Measurements from ENCODE around the gene GPC3.

GPC3 gene

DNA sequence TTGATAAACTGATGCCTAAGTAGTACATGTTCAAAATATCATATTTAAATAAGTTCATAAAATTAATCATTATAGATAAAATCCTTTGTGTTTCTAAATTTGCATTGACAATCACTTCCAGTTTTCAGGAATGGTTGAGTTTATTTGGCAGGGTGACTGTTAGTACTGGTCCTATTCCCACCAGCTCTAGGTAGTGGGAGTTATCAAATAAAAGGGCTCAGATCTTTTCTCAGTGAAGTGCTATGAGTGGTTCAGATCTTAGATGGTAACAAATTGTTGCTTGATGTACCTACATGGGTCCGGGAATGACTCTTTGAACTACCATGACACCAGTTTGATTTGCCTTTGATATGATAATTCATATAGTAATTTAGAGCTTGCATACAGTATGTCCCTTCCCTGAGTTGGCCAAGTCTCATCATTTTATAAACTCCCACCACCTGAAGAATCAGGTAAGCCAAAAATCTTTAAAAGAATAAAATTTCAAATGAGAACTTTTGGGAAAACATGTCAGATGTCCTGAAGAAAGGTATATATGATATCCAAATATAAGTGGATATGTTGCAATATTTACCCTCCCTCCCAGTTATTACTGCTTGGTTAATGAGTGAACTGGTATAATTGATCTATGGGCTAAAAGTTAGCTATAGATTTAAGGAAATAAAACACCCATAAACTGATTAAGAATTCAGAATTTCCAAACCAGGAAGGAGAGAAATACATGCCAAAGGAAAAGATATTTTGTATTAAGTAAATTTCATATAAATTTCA lies 28.6 kb downstream of the GPC3 start:
- H2BK5ac ChIP-seq (ENCODE audit: low read length) = no peak overlapping the region
- peaks cover 0 to 2% of the 10 kb centered on the region in 2 donors for H3K36me3 ChIP-seq (replicated peaks in 1 of 2; ENCODE audit: control insufficient read depth in 2 of 2, insufficient read depth in 2 of 2, low read length in 2 of 2)
- H2AK5ac ChIP-seq (ENCODE audit: low read depth, low read length) = no peak overlapping the region
- H3K4me3 ChIP-seq (ENCODE audit: low read length in 2 of 2) = no peak overlapping the region
- H4K8ac ChIP-seq (ENCODE audit: low read depth, low read length) = no peak overlapping the region
- H2AFZ ChIP-seq (ENCODE audit: low read length) = no peak overlapping the region
- no peak overlapping the region for H3K14ac ChIP-seq (ENCODE audit: low read length)
- no peaks in the 10 kb centered on the region for H3K27me3 ChIP-seq (ENCODE audit: control insufficient read depth in 3 of 3, insufficient read depth in 3 of 3, low read depth in 1 of 3, low read length in 3 of 3)
- WGBS, 2 donors (ENCODE audit: extremely low coverage in 2 of 2, insufficient read length in 2 of 2, insufficient replicate concordance in 1 of 2) = no CpG with 5 or more reads among the region's 1 CpG
- no peak overlapping the region for H2BK12ac ChIP-seq (ENCODE audit: low read length)
- H3K9me3 ChIP-seq (replicated peaks in 1 of 2; ENCODE audit: control insufficient read depth in 2 of 2, insufficient read depth in 1 of 2, low read depth in 1 of 2, low read length in 2 of 2) = no peaks in the 10 kb centered on the region
- peaks cover 3% of the 10 kb centered on the region for H3K79me1 ChIP-seq (ENCODE audit: low read depth, low read length)
- H3K9ac ChIP-seq (ENCODE audit: low read depth, low read length, poor library complexity) = no peak overlapping the region
- DNase-seq (ENCODE audit: low spot score) = no peak
- H4K91ac ChIP-seq (ENCODE audit: low read depth, low read length, poor library complexity) = no peak overlapping the region
- no peak overlapping the region for H3K4me2 ChIP-seq (ENCODE audit: insufficient read depth, low read length, poor library complexity, severe bottlenecking)
- H3K4ac ChIP-seq (ENCODE audit: low read length) = no peak overlapping the region
- peaks cover 0 to 2% of the 10 kb centered on the region in 2 donors for H3K4me1 ChIP-seq (ENCODE audit: control insufficient read depth in 2 of 2, insufficient read depth in 1 of 2, low read depth in 1 of 2, low read length in 2 of 2)
- no peak overlapping the region for H2BK120ac ChIP-seq (ENCODE audit: low read depth, low read length)
- no peak overlapping the region for H2BK15ac ChIP-seq (ENCODE audit: low read length)
- no peak overlapping the region for H3K27ac ChIP-seq (replicated peaks; ENCODE audit: low read length)
- no peak overlapping the region for H3K18ac ChIP-seq (ENCODE audit: low read length)
- no peak overlapping the region for H3K23ac ChIP-seq (ENCODE audit: low read depth, low read length, poor library complexity)

- no peak overlapping the region for H3K4me3 ChIP-seq (ENCODE audit: low read length in 2 of 2)
- H3K27me3 ChIP-seq (ENCODE audit: control insufficient read depth in 3 of 3, insufficient read depth in 3 of 3, low read depth in 1 of 3, low read length in 3 of 3) = no peaks in the 10 kb centered on the region
- no peak overlapping the region for H3K23ac ChIP-seq (ENCODE audit: low read depth, low read length, poor library complexity)
- H3K4me2 ChIP-seq (ENCODE audit: insufficient read depth, low read length, poor library complexity, severe bottlenecking) = no peak overlapping the region
- no peak overlapping the region for H3K14ac ChIP-seq (ENCODE audit: low read length)
- H3K9me3 ChIP-seq (replicated peaks in 1 of 2; ENCODE audit: control insufficient read depth in 2 of 2, insufficient read depth in 1 of 2, low read depth in 1 of 2, low read length in 2 of 2) = no peaks in the 10 kb centered on the region
- no peak overlapping the region for H2BK12ac ChIP-seq (ENCODE audit: low read length)
- no peak overlapping the region for H2BK15ac ChIP-seq (ENCODE audit: low read length)
- no peak overlapping the region for H2BK5ac ChIP-seq (ENCODE audit: low read length)
- no peak overlapping the region for H3K9ac ChIP-seq (ENCODE audit: low read depth, low read length, poor library complexity)
- H2BK120ac ChIP-seq (ENCODE audit: low read depth, low read length) = no peak overlapping the region
- no CpG with 5 or more reads among the region's 4 CpGs for WGBS, 2 donors (ENCODE audit: extremely low coverage in 2 of 2, insufficient read length in 2 of 2, insufficient replicate concordance in 1 of 2)
- DNase-seq (ENCODE audit: low spot score) = no peak
- H4K8ac ChIP-seq (ENCODE audit: low read depth, low read length) = no peak overlapping the region
- no peaks in the 10 kb centered on the region for H3K4me1 ChIP-seq (ENCODE audit: control insufficient read depth in 2 of 2, insufficient read depth in 1 of 2, low read depth in 1 of 2, low read length in 2 of 2)
- H2AFZ ChIP-seq (ENCODE audit: low read length) = no peak overlapping the region
- H3K18ac ChIP-seq (ENCODE audit: low read length) = no peak overlapping the region
- no peak overlapping the region for H4K91ac ChIP-seq (ENCODE audit: low read depth, low read length, poor library complexity)
- no peak overlapping the region for H3K27ac ChIP-seq (replicated peaks; ENCODE audit: low read length)
- peaks cover 0 to 4% of the 10 kb centered on the region in 2 donors for H3K36me3 ChIP-seq (replicated peaks in 1 of 2; ENCODE audit: control insufficient read depth in 2 of 2, insufficient read depth in 2 of 2, low read length in 2 of 2)
- H2AK5ac ChIP-seq (ENCODE audit: low read depth, low read length) = no peak overlapping the region
- H3K79me1 ChIP-seq (ENCODE audit: low read depth, low read length) = peaks cover 3% of the 10 kb centered on the region
- H3K4ac ChIP-seq (ENCODE audit: low read length) = no peak overlapping the region
Observed at GRCh38 chrX:133953785-133954355, 31.5 kb downstream of the GPC3 start.

DNA sequence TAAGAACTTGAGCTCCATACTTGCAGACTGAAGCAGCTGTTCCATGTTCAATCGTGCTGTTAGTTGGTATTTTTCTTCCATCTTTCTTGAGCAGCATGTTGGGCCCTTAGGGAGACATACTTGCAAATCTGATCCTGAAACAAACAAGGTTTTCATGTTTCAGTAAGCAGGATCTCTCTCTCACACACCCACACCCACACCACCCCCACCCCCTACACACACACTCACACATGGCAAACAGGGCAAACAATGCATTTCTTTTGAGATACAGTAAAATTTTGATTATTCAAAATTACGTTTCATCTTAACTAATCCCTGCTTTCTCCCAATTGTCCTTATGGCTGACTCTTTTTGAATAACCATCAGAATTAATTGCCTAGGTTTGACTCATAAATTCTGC lies 32.3 kb downstream of the GPC3 start:
- Histone ChIP-seq H3K4me3 (ENCODE audit: low read length in 2 of 2) (no peak overlapping the region), H3K27me3 (ENCODE audit: control insufficient read depth in 3 of 3, insufficient read depth in 3 of 3, low read depth in 1 of 3, low read length in 3 of 3) (no peaks in the 10 kb centered on the region), H4K91ac (ENCODE audit: low read depth, low read length, poor library complexity) (no peak overlapping the region), H2BK5ac (ENCODE audit: low read length) (no peak overlapping the region), H2BK12ac (ENCODE audit: low read length) (no peak overlapping the region), H4K8ac (ENCODE audit: low read depth, low read length) (no peak overlapping the region), H3K79me1 (ENCODE audit: low read depth, low read length) (peaks cover 3% of the 10 kb centered on the region), H2BK120ac (ENCODE audit: low read depth, low read length) (no peak overlapping the region), H3K4me2 (ENCODE audit: insufficient read depth, low read length, poor library complexity, severe bottlenecking) (no peak overlapping the region), H3K9me3 (replicated peaks in 1 of 2; ENCODE audit: control insufficient read depth in 2 of 2, insufficient read depth in 1 of 2, low read depth in 1 of 2, low read length in 2 of 2) (no peaks in the 10 kb centered on the region), H3K36me3 (replicated peaks in 1 of 2; ENCODE audit: control insufficient read depth in 2 of 2, insufficient read depth in 2 of 2, low read length in 2 of 2) (peaks cover 0 to 4% of the 10 kb centered on the region in 2 donors), H3K18ac (ENCODE audit: low read length) (no peak overlapping the region), H2BK15ac (ENCODE audit: low read length) (no peak overlapping the region), H3K9ac (ENCODE audit: low read depth, low read length, poor library complexity) (no peak overlapping the region), H3K4ac (ENCODE audit: low read length) (no peak overlapping the region), H3K27ac (replicated peaks; ENCODE audit: low read length) (no peak overlapping the region), H2AK5ac (ENCODE audit: low read depth, low read length) (no peak overlapping the region), H2AFZ (ENCODE audit: low read length) (no peak overlapping the region), H3K14ac (ENCODE audit: low read length) (no peak overlapping the region), H3K4me1 (ENCODE audit: control insufficient read depth in 2 of 2, insufficient read depth in 1 of 2, low read depth in 1 of 2, low read length in 2 of 2) (no peaks in the 10 kb centered on the region), H3K23ac (ENCODE audit: low read depth, low read length, poor library complexity) (no peak overlapping the region)
- DNase-seq (ENCODE audit: low spot score) = no peak
- no CpG with 5 or more reads among the region's 2 CpGs for WGBS, 2 donors (ENCODE audit: extremely low coverage in 2 of 2, insufficient read length in 2 of 2, insufficient replicate concordance in 1 of 2)

DNA sequence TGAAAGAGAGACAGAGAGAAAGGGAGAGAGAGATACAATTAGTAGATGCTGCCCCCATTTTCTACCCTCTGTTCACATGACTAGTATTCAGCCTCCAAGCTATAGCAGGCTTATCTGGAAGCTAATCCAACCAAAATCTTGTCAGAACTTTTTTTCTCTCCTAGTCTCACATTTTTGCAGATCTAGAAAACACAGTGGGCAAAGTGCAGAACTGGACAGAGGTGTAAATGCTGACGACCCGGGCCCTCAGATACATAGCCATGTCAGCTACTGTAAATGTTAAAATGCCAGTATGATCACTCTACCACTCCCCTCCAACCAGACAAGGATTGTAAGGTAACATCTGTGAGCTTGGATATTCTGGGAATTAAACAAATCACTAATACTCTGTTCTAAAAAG lies 34.3 kb downstream of the GPC3 start:
- no peak overlapping the region for H4K8ac ChIP-seq (ENCODE audit: low read depth, low read length)
- H3K79me1 ChIP-seq (ENCODE audit: low read depth, low read length) = peaks cover 3% of the 10 kb centered on the region
- H2AK5ac ChIP-seq (ENCODE audit: low read depth, low read length) = no peak overlapping the region
- no peak overlapping the region for H3K23ac ChIP-seq (ENCODE audit: low read depth, low read length, poor library complexity)
- H2BK12ac ChIP-seq (ENCODE audit: low read length) = no peak overlapping the region
- no peak overlapping the region for H3K9ac ChIP-seq (ENCODE audit: low read depth, low read length, poor library complexity)
- H2BK15ac ChIP-seq (ENCODE audit: low read length) = no peak overlapping the region
- H4K91ac ChIP-seq (ENCODE audit: low read depth, low read length, poor library complexity) = no peak overlapping the region
- H3K9me3 ChIP-seq (replicated peaks in 1 of 2; ENCODE audit: control insufficient read depth in 2 of 2, insufficient read depth in 1 of 2, low read depth in 1 of 2, low read length in 2 of 2) = no peaks in the 10 kb centered on the region
- H2BK5ac ChIP-seq (ENCODE audit: low read length) = no peak overlapping the region
- peaks cover 0 to 5% of the 10 kb centered on the region in 2 donors for H3K36me3 ChIP-seq (replicated peaks in 1 of 2; ENCODE audit: control insufficient read depth in 2 of 2, insufficient read depth in 2 of 2, low read length in 2 of 2)
- DNase-seq (ENCODE audit: low spot score) = no peak
- no peak overlapping the region for H3K14ac ChIP-seq (ENCODE audit: low read length)
- H2BK120ac ChIP-seq (ENCODE audit: low read depth, low read length) = no peak overlapping the region
- no CpG with 5 or more reads among the region's 2 CpGs for WGBS, 2 donors (ENCODE audit: extremely low coverage in 2 of 2, insufficient read length in 2 of 2, insufficient replicate concordance in 1 of 2)
- no peaks in the 10 kb centered on the region for H3K27me3 ChIP-seq (ENCODE audit: control insufficient read depth in 3 of 3, insufficient read depth in 3 of 3, low read depth in 1 of 3, low read length in 3 of 3)
- H3K4me3 ChIP-seq (ENCODE audit: low read length in 2 of 2) = no peak overlapping the region
- no peak overlapping the region for H3K4me2 ChIP-seq (ENCODE audit: insufficient read depth, low read length, poor library complexity, severe bottlenecking)
- no peak overlapping the region for H3K4ac ChIP-seq (ENCODE audit: low read length)
- no peak overlapping the region for H3K18ac ChIP-seq (ENCODE audit: low read length)
- H2AFZ ChIP-seq (ENCODE audit: low read length) = no peak overlapping the region
- no peak overlapping the region for H3K27ac ChIP-seq (replicated peaks; ENCODE audit: low read length)
- no peaks in the 10 kb centered on the region for H3K4me1 ChIP-seq (ENCODE audit: control insufficient read depth in 2 of 2, insufficient read depth in 1 of 2, low read depth in 1 of 2, low read length in 2 of 2)
